Spleen (tissue), 7 donors: Measurements from ENCODE around the gene SEBOX.

Source experiments
- CTCF ChIP-seq, 11 experiments: fragments of 200-600 bp in 7 of 11; fragments of 450-650 bp in 4 of 11; sonication (generic) in 4 of 11; IDR thresholded peaks in 8 of 11; conservative IDR thresholded peaks in 3 of 11; 1 replicate in 7 of 11; 2 replicates in 4 of 11; pipeline versions ENCODE4 v1.4.0 to v1.8.0; 2016 to 2021; ENCODE audit warnings: antibody characterized with exemption in 11 of 11, inconsistent platforms in 4 of 11, mild to moderate bottlenecking in 1 of 11
- POLR2AphosphoS5 ChIP-seq, 3 donors: sonication (generic); formaldehyde crosslinking; IDR thresholded peaks; one replicate each; pipeline ENCODE4 v1.5.1; 2017; ENCODE audit warnings: antibody characterized with exemption in 3 of 3
- donor health status: DM: no; HTN: no; CAD: no; lungs with moderate emphysema.
- donor health status: DM: no; HTN: no; CAD: no.
- donor health status: DM: no; HTN: no; CAD: no.

- TF ChIP-seq CTCF (IDR thresholded peaks at IDR 0.05 in 8 of 11, conservative IDR thresholded peaks at IDR 0.05 in 3 of 11) (no peak), POLR2AphosphoS5 (IDR thresholded peaks at IDR 0.05) (peak in 1 of 3 donors; percentile 18)
Measured at GRCh38 chr17:28339431-28339830, 25.6 kb downstream of the SEBOX start.
